Subcutaneous abdominal adipose tissue (tissue), 5 donors: ENCODE results near the gene MLPH.

ENCODE experiments used
- H3K27ac ChIP-seq: one replicate; pipeline ENCODE4 v1.7.0; 2013; ENCODE audit warnings: low read depth, mild to moderate bottlenecking, inconsistent platforms, low read length, moderate library complexity
- H3K27me3 ChIP-seq, 5 donors: one replicate each; pipeline ENCODE4 v1.7.0; 2013; ENCODE audit warnings: low read length in 5 of 5, inconsistent platforms in 1 of 5; ENCODE audit not compliant: control insufficient read depth in 5 of 5, insufficient read depth in 4 of 5
- H3K36me3 ChIP-seq, 5 donors: one replicate each; pipeline ENCODE4 v1.7.0; 2013; ENCODE audit warnings: low read length in 5 of 5; ENCODE audit not compliant: control insufficient read depth in 5 of 5, insufficient read depth in 5 of 5
- H3K4me1 ChIP-seq, 5 donors: one replicate each; pipeline ENCODE4 v1.7.0; 2013; ENCODE audit warnings: low read length in 5 of 5, mild to moderate bottlenecking in 3 of 5, moderate library complexity in 1 of 5; ENCODE audit not compliant: control insufficient read depth in 5 of 5, insufficient read depth in 5 of 5
- H3K4me3 ChIP-seq, 5 donors: one replicate each; pipeline ENCODE4 v1.7.0; 2013; ENCODE audit warnings: low read length in 5 of 5, low read depth in 1 of 5
- H3K9ac ChIP-seq, 5 donors: one replicate each; pipeline ENCODE4 v1.7.0; 2013; ENCODE audit warnings: low read length in 5 of 5, mild to moderate bottlenecking in 4 of 5, moderate library complexity in 3 of 5
- H3K9me3 ChIP-seq, 5 donors: one replicate each; pipeline ENCODE4 v1.7.0; 2013; ENCODE audit warnings: low read length in 5 of 5; ENCODE audit not compliant: control insufficient read depth in 5 of 5
- donor health status: healthy.
- donor health status: healthy.
- donor health status: healthy.
- donor health status: healthy.
- donor health status: healthy.

Gene MLPH

GRCh38 chr2:237486819-237487448, at the start of gene MLPH:
Gene MLPH, plus strand, starts transcription at chr2:237487251. Its CDS starts 6,176 bp downstream, at chr2:237493427.
- Histone ChIP-seq H3K4me1 (peaks cover 8 to 34% (median 30%) of the 10 kb centered on the region in 5 donors), H3K27me3 (peaks cover 17 to 35% (median 24%) of the 10 kb centered on the region in 5 donors), H3K36me3 (no peaks in the 10 kb centered on the region), H3K27ac (no peak within 1 kb of the TSS), H3K9ac (no peak within 1 kb of the TSS), H3K4me3 (peak within 1 kb of the TSS; percentile 36 to 62 (median 51)), H3K9me3 (peaks cover 8 to 13% (median 13%) of the 10 kb centered on the region in 5 donors)

GRCh38 chr2:237437566-237437965, 49.5 kb upstream of the MLPH start:
- H3K27me3 ChIP-seq, result peaks cover 2 to 35% (median 12%) of the 10 kb centered on the region in 5 donors
- peaks cover 0 to 3% (median 0%) of the 10 kb centered on the region in 5 donors for H3K9me3 ChIP-seq
- H3K27ac ChIP-seq, result no peak overlapping the region
- peaks cover 2 to 31% (median 25%) of the 10 kb centered on the region in 5 donors for H3K4me1 ChIP-seq
- no peak overlapping the region for H3K9ac ChIP-seq
- H3K4me3 ChIP-seq, result no peak overlapping the region
- H3K36me3 ChIP-seq, result no peaks in the 10 kb centered on the region

GRCh38 chr2:237438080-237438940, 48.7 kb upstream of the MLPH start:
- Histone ChIP-seq H3K4me1 (peaks cover 2 to 31% (median 25%) of the 10 kb centered on the region in 5 donors), H3K4me3 (peak overlapping the region in 1 of 5 donors; percentile 10), H3K27me3 (peaks cover 2 to 32% (median 6%) of the 10 kb centered on the region in 5 donors), H3K36me3 (no peaks in the 10 kb centered on the region), H3K9ac (no peak overlapping the region), H3K27ac (no peak overlapping the region), H3K9me3 (peaks cover 0 to 3% (median 0%) of the 10 kb centered on the region in 5 donors)

- no peak overlapping the region for H3K9ac ChIP-seq
- H3K27me3 ChIP-seq, result peaks cover 0 to 18% (median 0%) of the 10 kb centered on the region in 5 donors
- no peak overlapping the region for H3K27ac ChIP-seq
- H3K4me3 ChIP-seq, result no peak overlapping the region
- no peaks in the 10 kb centered on the region for H3K36me3 ChIP-seq
- H3K4me1 ChIP-seq, result peaks cover 2 to 17% (median 15%) of the 10 kb centered on the region in 5 donors
- peaks cover 0 to 3% (median 0%) of the 10 kb centered on the region in 5 donors for H3K9me3 ChIP-seq
These were observed 46.2 kb upstream of the MLPH start for GRCh38 chr2:237440819-237441281.

- Histone ChIP-seq H3K36me3 (no peaks in the 10 kb centered on the region), H3K27me3 (peaks cover 0 to 18% (median 0%) of the 10 kb centered on the region in 5 donors), H3K9me3 (peaks cover 0 to 3% (median 0%) of the 10 kb centered on the region in 5 donors), H3K27ac (no peak overlapping the region), H3K4me1 (peaks cover 2 to 10% (median 9%) of the 10 kb centered on the region in 5 donors), H3K4me3 (no peak overlapping the region), H3K9ac (no peak overlapping the region)
These were observed 45.3 kb upstream of the MLPH start for GRCh38 chr2:237441605-237442274.

GRCh38 chr2:237444071-237444470, 43.0 kb upstream of the MLPH start:
- Histone ChIP-seq H3K4me3 (no peak overlapping the region), H3K4me1 (peaks cover 0 to 8% (median 3%) of the 10 kb centered on the region in 5 donors), H3K36me3 (no peaks in the 10 kb centered on the region), H3K9me3 (peaks cover 0 to 3% (median 0%) of the 10 kb centered on the region in 5 donors), H3K27me3 (peaks cover 0 to 24% (median 0%) of the 10 kb centered on the region in 5 donors), H3K27ac (no peak overlapping the region), H3K9ac (no peak overlapping the region)

GRCh38 chr2:237445611-237446337, 41.3 kb upstream of the MLPH start:
- H3K4me3 ChIP-seq, result no peak overlapping the region
- no peaks in the 10 kb centered on the region for H3K9me3 ChIP-seq
- H3K9ac ChIP-seq, result no peak overlapping the region
- peaks cover 0 to 34% (median 4%) of the 10 kb centered on the region in 5 donors for H3K27me3 ChIP-seq
- no peaks in the 10 kb centered on the region for H3K36me3 ChIP-seq
- peaks cover 3 to 25% (median 16%) of the 10 kb centered on the region in 5 donors for H3K4me1 ChIP-seq
- no peak overlapping the region for H3K27ac ChIP-seq

- no peaks in the 10 kb centered on the region for H3K36me3 ChIP-seq
- H3K27me3 ChIP-seq, result peaks cover 0 to 34% (median 5%) of the 10 kb centered on the region in 5 donors
- no peak overlapping the region for H3K27ac ChIP-seq
- H3K9me3 ChIP-seq, result no peaks in the 10 kb centered on the region
- H3K9ac ChIP-seq, result no peak overlapping the region
- no peak overlapping the region for H3K4me3 ChIP-seq
- peaks cover 3 to 25% (median 17%) of the 10 kb centered on the region in 5 donors for H3K4me1 ChIP-seq
These were observed 40.7 kb upstream of the MLPH start for GRCh38 chr2:237446338-237446665.

GRCh38 chr2:237447496-237447895, 39.6 kb upstream of the MLPH start:
- H3K27me3 ChIP-seq, result peaks cover 0 to 32% (median 12%) of the 10 kb centered on the region in 5 donors
- H3K36me3 ChIP-seq, result no peaks in the 10 kb centered on the region
- H3K27ac ChIP-seq, result no peak overlapping the region
- peaks cover 4 to 27% (median 21%) of the 10 kb centered on the region in 5 donors for H3K4me1 ChIP-seq
- no peak overlapping the region for H3K9ac ChIP-seq
- no peak overlapping the region for H3K4me3 ChIP-seq
- no peaks in the 10 kb centered on the region for H3K9me3 ChIP-seq
